Common myeloid progenitor, CD34-positive (primary cell): ENCODE results near the gene SLC2A11.

Experiments used
- CTCF ChIA-PET: fragments of 350-600 bp; sonication (Branson Sonifier 250); formaldehyde crosslinking; loops from one replicate; lab custom pipeline; 2021; ENCODE audit warnings: antibody characterized with exemption; lab: Charles Lee
- POLR2A ChIA-PET: fragments of 350-600 bp; sonication (Branson Sonifier 250); formaldehyde crosslinking; loops from one replicate; lab custom pipeline; 2021; ENCODE audit warnings: antibody characterized with exemption; lab: Charles Lee
- DNase-seq, 3 donors: peaks; one replicate each; pipeline versions ENCODE4 v3.0.0 to v3.0.0-alpha.2; 2013
- H3K27ac ChIP-seq, 2 experiments: 1 replicate in 1 of 2; 2 replicates in 1 of 2; pipeline ENCODE4 v1.7.0; 2013; ENCODE audit warnings: inconsistent platforms in 2 of 2, low read length in 2 of 2, mild to moderate bottlenecking in 2 of 2, low read depth in 1 of 2, moderate library complexity in 1 of 2; ENCODE audit not compliant: severe bottlenecking in 2 of 2, insufficient read depth in 1 of 2, poor library complexity in 1 of 2
- H3K27me3 ChIP-seq, 5 experiments: replicated peaks in 2 of 5; 1 replicate in 3 of 5; 2 replicates in 2 of 5; pipeline versions ENCODE4 v1.6.1 to v1.7.0; 2013; ENCODE audit warnings: low read length in 4 of 5, mild to moderate bottlenecking in 2 of 5, moderate library complexity in 2 of 5, inconsistent platforms in 1 of 5; ENCODE audit not compliant: insufficient read depth in 5 of 5, control insufficient read depth in 4 of 5
- H3K36me3 ChIP-seq, 4 experiments: 1 replicate in 2 of 4; 2 replicates in 2 of 4; pipeline versions ENCODE4 v1.6.1 to v1.7.0; 2013; ENCODE audit warnings: low read length in 3 of 4, control low read depth in 1 of 4, mild to moderate bottlenecking in 1 of 4; ENCODE audit not compliant: control insufficient read depth in 4 of 4, insufficient read depth in 4 of 4
- H3K4me1 ChIP-seq, 4 experiments: 1 replicate in 3 of 4; 2 replicates in 1 of 4; pipeline versions ENCODE4 v1.6.1 to v1.7.1; 2013; ENCODE audit warnings: low read length in 3 of 4, mild to moderate bottlenecking in 3 of 4, control low read depth in 1 of 4, inconsistent platforms in 1 of 4, moderate library complexity in 1 of 4; ENCODE audit not compliant: control insufficient read depth in 4 of 4, insufficient read depth in 4 of 4; ENCODE audit errors: control extremely low read depth in 1 of 4
- H3K4me3 ChIP-seq, 7 experiments: 1 replicate in 4 of 7; 2 replicates in 3 of 7; pipeline versions ENCODE4 v1.5.1 to v1.7.0; 2013; ENCODE audit warnings: mild to moderate bottlenecking in 7 of 7, low read length in 6 of 7, moderate library complexity in 6 of 7, inconsistent platforms in 2 of 7, low read depth in 2 of 7, control low read depth in 1 of 7; ENCODE audit not compliant: insufficient read depth in 4 of 7, control insufficient read depth in 1 of 7; ENCODE audit errors: extremely low read depth in 1 of 7
- H3K9me3 ChIP-seq, 5 experiments: 1 replicate in 4 of 5; 2 replicates in 1 of 5; pipeline versions ENCODE4 v1.6.1 to v1.7.1; 2013; ENCODE audit warnings: low read length in 4 of 5, mild to moderate bottlenecking in 2 of 5, inconsistent platforms in 1 of 5, low read depth in 1 of 5, moderate library complexity in 1 of 5; ENCODE audit not compliant: control insufficient read depth in 4 of 5, insufficient read depth in 2 of 5; ENCODE audit errors: control extremely low read depth in 1 of 5
- WGBS: methylation state at CpG from one replicate; pipeline ENCODE4 v1.1.5; 2013; ENCODE audit not compliant: insufficient coverage; 5-methylcytosine and 5-hydroxymethylcytosine counted together

SLC2A11 gene

GRCh38 chr22:23827351-23827995 is 30.2 kb upstream of the SLC2A11 start:
- no peak for DNase-seq
- Histone ChIP-seq H3K36me3 (peaks cover 18 to 92% (median 67%) of the 10 kb centered on the region in 4 experiments), H3K27ac (no peak overlapping the region), H3K27me3 (no peaks in the 10 kb centered on the region), H3K4me1 (no peaks in the 10 kb centered on the region), H3K4me3 (no peak overlapping the region), H3K9me3 (no peaks in the 10 kb centered on the region)
- WGBS, result 96% methylated on average over 7 of the region's 11 CpGs
- CTCF ChIA-PET, result interaction anchor here (1.1 to 3.7 kb wide), 3 partner anchors 8 to 22 kb away, joined by 4 to 14 read pairs (median 5); no protein-coding TSS in a partner anchor
- POLR2A ChIA-PET, result no interaction called here

GRCh38 chr22:23828800-23829680 is 28.6 kb upstream of the SLC2A11 start:
- Histone ChIP-seq H3K4me3 (no peak overlapping the region), H3K9me3 (no peaks in the 10 kb centered on the region), H3K27me3 (no peaks in the 10 kb centered on the region), H3K36me3 (peaks cover 15 to 92% (median 67%) of the 10 kb centered on the region in 4 experiments), H3K4me1 (no peaks in the 10 kb centered on the region), H3K27ac (no peak overlapping the region)
- WGBS, result 96% methylated on average over 5 of the region's 10 CpGs
- CTCF ChIA-PET, result interaction anchor here (1.1 to 1.8 kb wide), 2 partner anchors 16 to 33 kb away, joined by 3 to 5 read pairs; no protein-coding TSS in a partner anchor
- DNase-seq, result no peak
- POLR2A ChIA-PET, result no interaction called here

GRCh38 chr22:23829845-23830372 is 27.8 kb upstream of the SLC2A11 start:
- peaks cover 10 to 90% (median 66%) of the 10 kb centered on the region in 4 experiments for H3K36me3 ChIP-seq
- ChIA-PET CTCF (interaction anchor here (1.1 kb wide), 1 partner anchor 32 kb away, joined by 3 read pairs; no protein-coding TSS in a partner anchor), POLR2A (no interaction called here)
- H3K4me3 ChIP-seq, result no peak overlapping the region
- DNase-seq, result no peak
- no peaks in the 10 kb centered on the region for H3K27me3 ChIP-seq
- H3K9me3 ChIP-seq, result no peaks in the 10 kb centered on the region
- H3K27ac ChIP-seq, result no peak overlapping the region
- 96% methylated on average over 4 of the region's 7 CpGs for WGBS
- no peaks in the 10 kb centered on the region for H3K4me1 ChIP-seq

GRCh38 chr22:23831261-23831660 is 26.4 kb upstream of the SLC2A11 start:
- Histone ChIP-seq H3K4me3 (no peak overlapping the region), H3K27me3 (no peaks in the 10 kb centered on the region), H3K4me1 (no peaks in the 10 kb centered on the region), H3K36me3 (peaks cover 12 to 91% (median 68%) of the 10 kb centered on the region in 4 experiments), H3K9me3 (no peaks in the 10 kb centered on the region), H3K27ac (no peak overlapping the region)
- POLR2A ChIA-PET, result interaction anchor here (2.3 kb wide), 1 partner anchor 14 kb away, joined by 12 read pairs; no protein-coding TSS in a partner anchor
- DNase-seq, result no peak
- WGBS, result 90% methylated on average over 4 of the region's 8 CpGs
- CTCF ChIA-PET, result interaction anchor here (0.7 to 2.5 kb wide), 3 partner anchors 14 to 62 kb away, joined by 3 to 8 read pairs (median 4); no protein-coding TSS in a partner anchor

GRCh38 chr22:23831781-23832180 is 25.9 kb upstream of the SLC2A11 start:
- no peak overlapping the region for H3K27ac ChIP-seq
- H3K4me1 ChIP-seq, result no peaks in the 10 kb centered on the region
- H3K4me3 ChIP-seq, result no peak overlapping the region
- CTCF ChIA-PET, result interaction anchor here (0.7 to 2.5 kb wide), 4 partner anchors 14 to 62 kb away, joined by 3 to 8 read pairs (median 4); no protein-coding TSS in a partner anchor
- WGBS, result 100% methylated on average over 10 of the region's 10 CpGs
- H3K27me3 ChIP-seq, result no peaks in the 10 kb centered on the region
- POLR2A ChIA-PET, result interaction anchor here (2.3 kb wide), 1 partner anchor 13 kb away, joined by 12 read pairs; no protein-coding TSS in a partner anchor
- H3K36me3 ChIP-seq, result peaks cover 12 to 88% (median 68%) of the 10 kb centered on the region in 4 experiments
- DNase-seq, result no peak
- no peaks in the 10 kb centered on the region for H3K9me3 ChIP-seq

GRCh38 chr22:23832226-23833016 is 25.3 kb upstream of the SLC2A11 start:
- H3K4me1 ChIP-seq, result peaks cover 0 to 6% (median 4%) of the 10 kb centered on the region in 4 experiments
- WGBS, result 84% methylated on average over 9 of the region's 11 CpGs
- H3K4me3 ChIP-seq, result no peak overlapping the region
- no peaks in the 10 kb centered on the region for H3K9me3 ChIP-seq
- H3K27me3 ChIP-seq, result no peaks in the 10 kb centered on the region
- no peak overlapping the region for H3K27ac ChIP-seq
- POLR2A ChIA-PET, result interaction anchor here (2.3 kb wide), 1 partner anchor 13 kb away, joined by 12 read pairs; no protein-coding TSS in a partner anchor
- peaks cover 12 to 81% (median 65%) of the 10 kb centered on the region in 4 experiments for H3K36me3 ChIP-seq
- no peak for DNase-seq
- CTCF ChIA-PET, result interaction anchor here (0.7 to 2.5 kb wide), 3 partner anchors 13 to 20 kb away, joined by 3 to 8 read pairs (median 4); no protein-coding TSS in a partner anchor
